SU-DHL-6 (cell line): Measurements from ENCODE around the gene RAD51AP1.

Experiments
- CTCF ChIP-seq: fragments of 200-600 bp; sonication (generic); IDR thresholded peaks from one replicate; pipeline ENCODE4 v1.5.1; 2017; ENCODE audit warnings: antibody characterized with exemption, mild to moderate bottlenecking, low read length, moderate library complexity; ENCODE audit not compliant: insufficient read depth, poor library complexity, severe bottlenecking
- EZH2phosphoT487 ChIP-seq: fragments of 200-600 bp; sonication (generic), shearing (Covaris generic); conservative IDR thresholded peaks from 2 replicates; pipeline ENCODE4 v1.6.1; 2018; ENCODE audit warnings: mild to moderate bottlenecking, antibody characterized with exemption, low read length, moderate library complexity, mixed read lengths

GRCh38 chr12:4557586-4557985, 18.9 kb downstream of the RAD51AP1 start:
- TF ChIP-seq CTCF (no peak), EZH2phosphoT487 (no peak)
